Astrocyte (in vitro differentiated cells and primary cell): ENCODE data around the gene FLACC1.

ENCODE experiments used
- CTCF ChIP-seq: IDR thresholded peaks from 2 replicates; pipeline ENCODE4 v1.5.1; 2011; ENCODE audit warnings: low read depth, mild to moderate bottlenecking, inconsistent platforms, low read length, moderate library complexity; ENCODE audit not compliant: insufficient read depth
- EZH2 ChIP-seq: IDR thresholded peaks from 2 replicates; pipeline ENCODE4 v1.6.1; 2012; ENCODE audit warnings: mild to moderate bottlenecking, low read length, inconsistent platforms; ENCODE audit not compliant: insufficient read depth

GRCh38 chr2:201270293-201271001 is 86.7 kb downstream of the FLACC1 start:
- no peak for TF ChIP-seq EZH2
- no peak for TF ChIP-seq CTCF
